Mucosa of rectum (tissue), 2 donors: ENCODE measurements around the gene RAF1.

Experiments used
- H3K27ac ChIP-seq, 2 donors: one replicate each; pipeline ENCODE4 v1.7.0; 2013; ENCODE audit warnings: inconsistent platforms in 2 of 2, low read depth in 2 of 2, low read length in 2 of 2
- H3K27me3 ChIP-seq, 2 donors: one replicate each; pipeline ENCODE4 v1.7.0; 2013; ENCODE audit warnings: low read length in 2 of 2; ENCODE audit not compliant: control insufficient read depth in 2 of 2, insufficient read depth in 2 of 2
- H3K36me3 ChIP-seq, 2 donors: one replicate each; pipeline ENCODE4 v1.7.0; 2013; ENCODE audit warnings: low read length in 2 of 2; ENCODE audit not compliant: control insufficient read depth in 2 of 2, insufficient read depth in 2 of 2
- H3K4me1 ChIP-seq, 2 donors: one replicate each; pipeline ENCODE4 v1.7.0; 2013; ENCODE audit warnings: low read length in 2 of 2, mild to moderate bottlenecking in 1 of 2; ENCODE audit not compliant: control insufficient read depth in 2 of 2, insufficient read depth in 2 of 2
- H3K4me3 ChIP-seq, 2 donors: one replicate each; pipeline ENCODE4 v1.7.0; 2013; ENCODE audit warnings: low read length in 2 of 2
- H3K9ac ChIP-seq, 2 donors: one replicate each; pipeline ENCODE4 v1.7.0; 2013; ENCODE audit warnings: low read length in 2 of 2, low read depth in 1 of 2, mild to moderate bottlenecking in 1 of 2
- H3K9me3 ChIP-seq, 2 donors: one replicate each; pipeline ENCODE4 v1.7.0; 2013; ENCODE audit warnings: low read length in 2 of 2; ENCODE audit not compliant: control insufficient read depth in 2 of 2
- donor health status: healthy.
- donor health status: Normal muscosa, but diverticular disease.

The RAF1 gene

GRCh38 chr3:12571986-12572385, 91.9 kb downstream of the RAF1 start:
- H3K36me3 ChIP-seq: peaks cover 40 to 65% of the 10 kb centered on the region in 2 donors
- H3K27ac ChIP-seq: no peak overlapping the region
- no peaks in the 10 kb centered on the region for H3K27me3 ChIP-seq
- no peak overlapping the region for H3K9ac ChIP-seq
- H3K9me3 ChIP-seq: no peaks in the 10 kb centered on the region
- peaks cover 0 to 8% of the 10 kb centered on the region in 2 donors for H3K4me1 ChIP-seq
- H3K4me3 ChIP-seq: no peak overlapping the region

- Histone ChIP-seq H3K4me3 (no peak overlapping the region), H3K36me3 (peaks cover 31 to 49% of the 10 kb centered on the region in 2 donors), H3K9me3 (no peaks in the 10 kb centered on the region), H3K9ac (no peak overlapping the region), H3K4me1 (peaks cover 0 to 2% of the 10 kb centered on the region in 2 donors), H3K27me3 (no peaks in the 10 kb centered on the region), H3K27ac (no peak overlapping the region)
These were observed 94.1 kb downstream of the RAF1 start for GRCh38 chr3:12569836-12570235.

DNA sequence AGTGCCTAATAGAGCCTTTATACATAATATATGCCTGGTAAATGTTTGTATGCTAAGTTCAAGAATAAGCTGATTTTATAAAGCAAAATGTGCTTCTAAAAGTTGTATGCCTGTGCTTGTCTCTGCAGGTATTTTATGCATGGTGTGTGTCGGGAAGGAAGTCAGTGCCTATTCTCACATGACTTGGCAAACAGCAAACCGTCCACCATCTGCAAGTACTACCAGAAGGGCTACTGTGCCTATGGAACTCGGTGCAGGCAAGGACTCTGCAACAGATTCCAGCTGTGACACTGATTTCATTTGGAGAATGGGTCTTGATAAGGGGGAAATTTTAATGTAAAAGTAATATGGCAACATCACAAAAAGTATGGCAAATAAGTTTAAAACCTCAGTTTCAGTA, 95.2 kb downstream of the RAF1 start:
- Histone ChIP-seq H3K27me3 (no peaks in the 10 kb centered on the region), H3K36me3 (peaks cover 21 to 38% of the 10 kb centered on the region in 2 donors), H3K9ac (no peak overlapping the region), H3K9me3 (no peaks in the 10 kb centered on the region), H3K27ac (no peak overlapping the region), H3K4me1 (no peaks in the 10 kb centered on the region), H3K4me3 (no peak overlapping the region)

DNA sequence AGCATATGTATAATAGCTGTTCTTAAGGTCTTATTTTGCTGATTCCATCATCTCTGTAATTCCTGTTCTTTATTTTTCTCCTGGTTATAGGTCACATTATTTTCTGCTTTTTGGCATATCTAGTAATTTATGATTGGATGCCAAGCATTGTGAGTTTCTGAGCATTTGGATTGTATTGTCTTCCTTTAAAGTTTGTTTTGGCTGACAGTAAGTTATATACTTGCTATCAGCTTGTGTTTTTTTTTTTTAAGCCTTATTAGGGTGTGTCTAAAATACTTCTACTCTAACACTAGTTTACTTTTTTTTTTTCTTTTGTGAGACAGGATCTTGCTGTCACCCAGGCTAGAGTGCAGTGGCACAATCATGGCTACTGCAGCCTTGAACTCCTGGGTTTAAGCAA, 96.9 kb downstream of the RAF1 start:
- H3K36me3 ChIP-seq: peaks cover 12 to 26% of the 10 kb centered on the region in 2 donors

GRCh38 chr3:12562451-12562850, 101.5 kb downstream of the RAF1 start:
- Histone ChIP-seq H3K27ac (no peak overlapping the region), H3K36me3 (no peaks in the 10 kb centered on the region), H3K9me3 (no peaks in the 10 kb centered on the region), H3K4me3 (no peak overlapping the region), H3K9ac (no peak overlapping the region), H3K4me1 (peaks cover 13 to 16% of the 10 kb centered on the region in 2 donors), H3K27me3 (no peaks in the 10 kb centered on the region)

More for the DNA sequence above, 96.9 kb downstream of the RAF1 start:
- no peaks in the 10 kb centered on the region for H3K4me1 ChIP-seq
- no peak overlapping the region for H3K9ac ChIP-seq
- no peak overlapping the region for H3K27ac ChIP-seq
- H3K27me3 ChIP-seq: no peaks in the 10 kb centered on the region
- H3K9me3 ChIP-seq: no peaks in the 10 kb centered on the region
- no peak overlapping the region for H3K4me3 ChIP-seq

- peaks cover 16% of the 10 kb centered on the region in 2 donors for H3K4me1 ChIP-seq
These were observed 102.5 kb downstream of the RAF1 start for GRCh38 chr3:12561397-12561796.

GRCh38 chr3:12560505-12561190, 103.3 kb downstream of the RAF1 start:
- Histone ChIP-seq H3K9me3 (no peaks in the 10 kb centered on the region), H3K27me3 (no peaks in the 10 kb centered on the region), H3K9ac (no peak overlapping the region), H3K4me3 (no peak overlapping the region), H3K27ac (no peak overlapping the region), H3K36me3 (no peaks in the 10 kb centered on the region), H3K4me1 (peaks cover 16 to 17% of the 10 kb centered on the region in 2 donors)

More at GRCh38 chr3:12561397-12561796, 102.5 kb downstream of the RAF1 start:
- H3K27me3 ChIP-seq: no peaks in the 10 kb centered on the region
- no peak overlapping the region for H3K27ac ChIP-seq
- H3K36me3 ChIP-seq: no peaks in the 10 kb centered on the region
- no peak overlapping the region for H3K9ac ChIP-seq
- H3K9me3 ChIP-seq: no peaks in the 10 kb centered on the region
- H3K4me3 ChIP-seq: no peak overlapping the region

- Histone ChIP-seq H3K9me3 (no peaks in the 10 kb centered on the region), H3K9ac (no peak overlapping the region), H3K36me3 (no peaks in the 10 kb centered on the region), H3K27me3 (no peaks in the 10 kb centered on the region), H3K27ac (no peak overlapping the region), H3K4me1 (peaks cover 16 to 17% of the 10 kb centered on the region in 2 donors), H3K4me3 (no peak overlapping the region)
These were observed 104.4 kb downstream of the RAF1 start for GRCh38 chr3:12559520-12559919.

GRCh38 chr3:12558706-12559105, 105.2 kb downstream of the RAF1 start:
- Histone ChIP-seq H3K27ac (no peak overlapping the region), H3K36me3 (no peaks in the 10 kb centered on the region), H3K27me3 (peaks cover 5% of the 10 kb centered on the region in 2 donors), H3K9ac (peak overlapping the region; percentile 1 to 36), H3K4me3 (peak overlapping the region; percentile 10 to 85), H3K9me3 (no peaks in the 10 kb centered on the region), H3K4me1 (peaks cover 21% of the 10 kb centered on the region in 2 donors)

DNA sequence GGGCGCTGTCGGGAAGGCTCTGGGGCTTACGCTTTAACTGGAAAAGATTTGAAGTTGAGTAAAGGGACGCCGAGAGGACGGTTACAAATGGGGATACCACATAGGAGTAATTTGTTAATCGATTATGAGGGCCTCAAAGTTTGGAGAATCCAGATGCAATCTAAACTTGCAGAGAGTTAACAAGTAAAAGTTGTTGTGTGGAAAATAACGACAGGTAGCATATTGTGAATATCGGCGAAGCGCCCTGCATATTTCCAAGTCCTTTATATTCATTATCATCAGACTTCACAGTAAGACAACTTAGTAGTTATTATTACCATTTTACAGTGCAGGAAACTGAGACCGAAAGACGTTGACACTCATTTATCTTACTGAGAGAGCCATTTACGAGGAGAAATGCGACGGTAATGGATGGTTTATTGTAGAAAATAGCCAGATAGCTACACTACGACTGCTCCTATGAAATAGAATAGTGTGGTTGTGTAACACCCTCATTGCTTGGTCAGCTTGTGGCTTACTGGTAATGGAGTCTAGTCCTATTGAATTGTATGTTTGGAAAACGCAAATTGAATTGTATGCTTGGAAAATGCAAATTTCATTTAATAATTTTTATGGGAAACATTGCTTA, 106.3 kb downstream of the RAF1 start:
- Histone ChIP-seq H3K27me3 (peaks cover 7 to 8% of the 10 kb centered on the region in 2 donors), H3K4me3 (peak overlapping the region; percentile 85 to 91), H3K9ac (peak overlapping the region; percentile 88 to 91), H3K9me3 (no peaks in the 10 kb centered on the region), H3K4me1 (peaks cover 22 to 23% of the 10 kb centered on the region in 2 donors), H3K36me3 (no peaks in the 10 kb centered on the region), H3K27ac (peak overlapping the region; percentile 98)
